GM10266 (cell line): Measurements from ENCODE around the gene SACS.

Experiments
- DNase-seq: peaks from one replicate; pipeline ENCODE4 v3.0.0; 2012; ENCODE audit errors: extremely low spot score
- TF ChIP-seq, protein P1 (sequence below): IDR thresholded peaks from 2 replicates; pipeline ENCODE4 v1.5.1; 2012; ENCODE audit warnings: mild to moderate bottlenecking, low read depth; ENCODE audit not compliant: control insufficient read depth, insufficient read depth; ENCODE audit errors: missing control alignments

SACS gene

DNA sequence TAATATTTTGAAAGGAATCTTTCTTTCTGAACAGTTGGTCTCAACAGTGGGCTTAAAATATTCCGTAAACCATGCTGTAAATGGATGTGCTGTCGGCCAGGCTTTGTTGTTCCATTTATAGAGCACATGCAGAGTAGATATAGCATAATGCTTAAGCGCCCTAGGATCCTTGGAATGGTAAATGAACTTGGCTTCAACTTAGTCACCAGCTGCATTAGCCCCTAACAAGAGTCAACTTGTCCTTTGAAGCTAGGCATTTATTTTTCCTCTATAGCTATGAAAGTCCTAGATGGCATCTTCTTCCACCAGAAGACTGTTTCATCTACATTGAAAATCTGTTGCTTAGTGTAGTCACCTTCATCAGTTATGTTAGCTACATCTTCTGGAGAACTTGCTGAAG, 47.6 kb downstream of the SACS start:
- no peak for DNase-seq
- TF ChIP-seq, protein P1, sequence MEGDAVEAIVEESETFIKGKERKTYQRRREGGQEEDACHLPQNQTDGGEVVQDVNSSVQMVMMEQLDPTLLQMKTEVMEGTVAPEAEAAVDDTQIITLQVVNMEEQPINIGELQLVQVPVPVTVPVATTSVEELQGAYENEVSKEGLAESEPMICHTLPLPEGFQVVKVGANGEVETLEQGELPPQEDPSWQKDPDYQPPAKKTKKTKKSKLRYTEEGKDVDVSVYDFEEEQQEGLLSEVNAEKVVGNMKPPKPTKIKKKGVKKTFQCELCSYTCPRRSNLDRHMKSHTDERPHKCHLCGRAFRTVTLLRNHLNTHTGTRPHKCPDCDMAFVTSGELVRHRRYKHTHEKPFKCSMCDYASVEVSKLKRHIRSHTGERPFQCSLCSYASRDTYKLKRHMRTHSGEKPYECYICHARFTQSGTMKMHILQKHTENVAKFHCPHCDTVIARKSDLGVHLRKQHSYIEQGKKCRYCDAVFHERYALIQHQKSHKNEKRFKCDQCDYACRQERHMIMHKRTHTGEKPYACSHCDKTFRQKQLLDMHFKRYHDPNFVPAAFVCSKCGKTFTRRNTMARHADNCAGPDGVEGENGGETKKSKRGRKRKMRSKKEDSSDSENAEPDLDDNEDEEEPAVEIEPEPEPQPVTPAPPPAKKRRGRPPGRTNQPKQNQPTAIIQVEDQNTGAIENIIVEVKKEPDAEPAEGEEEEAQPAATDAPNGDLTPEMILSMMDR, result no peak

GRCh38 chr13:23384111-23384510, 49.4 kb downstream of the SACS start:
- TF ChIP-seq, protein P1, result no peak
- DNase-seq, result peak; percentile 53

DNA sequence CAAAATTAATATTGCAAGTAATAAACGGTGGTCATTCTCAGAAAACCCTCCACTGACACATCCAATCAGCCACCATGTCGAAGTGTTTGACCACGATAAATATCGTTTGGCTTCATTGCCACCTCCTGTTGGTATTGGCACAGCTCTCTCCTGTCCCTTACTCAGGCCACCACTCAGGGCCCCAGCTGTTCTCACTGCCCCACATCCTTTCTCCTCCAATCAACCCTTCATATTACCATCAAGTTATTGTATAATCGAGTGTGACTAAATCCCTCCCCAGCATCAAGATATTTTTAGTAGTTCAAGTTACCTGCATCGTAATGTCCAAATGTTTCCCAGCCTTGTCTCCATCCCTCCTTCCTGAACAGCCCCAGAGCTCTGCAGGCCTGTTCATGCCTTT, 50.4 kb downstream of the SACS start:
- DNase-seq, result no peak
- TF ChIP-seq, protein P1, result no peak

DNA sequence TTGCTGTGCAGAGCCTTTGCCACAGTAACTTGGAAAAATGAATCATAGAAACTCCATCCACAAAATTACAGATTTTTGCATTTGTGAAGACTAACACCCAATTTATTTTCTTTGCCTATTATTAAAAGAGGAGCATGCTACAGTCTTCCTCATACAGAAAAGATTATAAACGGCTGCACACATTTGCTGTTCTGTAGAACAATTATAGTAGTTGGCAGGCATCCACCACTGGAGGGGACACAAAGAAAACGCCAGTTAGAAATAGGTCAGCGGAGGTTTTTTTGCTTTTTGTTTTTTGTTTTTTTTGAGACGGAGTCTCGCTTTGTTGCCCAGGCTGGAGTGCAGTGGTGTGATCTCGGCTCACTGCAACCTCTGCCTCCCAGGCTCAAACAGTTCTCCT, 51.6 kb downstream of the SACS start:
- no peak for DNase-seq
- TF ChIP-seq, protein P1, result no peak

DNA sequence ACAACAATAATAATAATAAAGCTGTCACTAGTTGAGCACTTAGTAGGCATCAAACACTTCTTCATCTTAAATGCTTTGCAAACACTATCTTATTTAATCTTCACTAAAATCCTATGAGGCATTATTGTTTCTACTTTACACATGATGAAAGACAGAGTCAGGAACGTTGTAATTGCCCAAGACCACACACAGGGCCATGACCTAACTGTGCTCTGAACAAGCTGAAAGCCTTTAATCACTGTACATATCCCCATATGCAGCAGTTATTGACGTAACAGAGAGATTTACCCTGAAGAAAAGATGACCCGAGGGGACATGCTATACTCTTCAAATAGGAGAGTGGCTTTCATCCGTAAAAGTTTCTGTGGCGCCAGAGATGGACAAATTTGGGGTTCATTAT, 53.0 kb downstream of the SACS start:
- no peak for DNase-seq
- TF ChIP-seq, protein P1, result no peak

- TF ChIP-seq, protein P1, result no peak
- peak; percentile 32 for DNase-seq
These were observed 55.4 kb downstream of the SACS start for GRCh38 chr13:23377983-23378632.

DNA sequence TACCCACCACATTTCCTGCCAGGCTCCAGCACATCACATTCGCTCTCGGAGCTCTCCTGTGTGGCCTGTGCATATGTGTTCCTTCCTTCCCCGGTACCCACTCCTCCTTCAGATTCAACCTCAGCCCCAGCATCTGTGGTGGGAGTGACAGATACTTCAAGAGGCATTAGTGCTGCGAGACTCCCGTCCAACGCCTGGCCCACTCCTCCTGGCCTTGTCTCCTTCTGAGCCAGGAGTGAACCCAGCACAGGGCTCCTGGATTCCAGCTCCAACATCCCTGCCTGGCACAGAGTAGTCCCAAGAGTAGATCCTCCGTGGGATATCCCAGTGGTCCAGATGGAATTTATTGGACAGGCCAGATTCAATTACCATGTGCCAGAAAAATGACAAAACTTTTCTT, 55.9 kb downstream of the SACS start:
- TF ChIP-seq, protein P1, result no peak
- DNase-seq, result no peak
